Measurements from ENCODE around the gene FAM180A.

- TF ChIP-seq CTCF (IDR thresholded peaks at IDR 0.05; ENCODE audit: insufficient read depth, low read length) (no peak), GABPA (IDR thresholded peaks at IDR 0.05; ENCODE audit: low read depth) (no peak), POLR2AphosphoS5 (IDR thresholded peaks at IDR 0.05; ENCODE audit: low read depth) (no peak), REST (IDR thresholded peaks at IDR 0.05; ENCODE audit: insufficient replicate concordance, low read depth) (no peak), SPI1 (IDR thresholded peaks at IDR 0.05; ENCODE audit: borderline replicate concordance, low read depth) (no peak)
These were observed 25.7 kb upstream of the FAM180A start for GRCh38 chr7:135774284-135774683.

Data from HL-60 (cell line).